Stimulated activated CD4-positive, alpha-beta T cell treated with anti-CD3 and anti-CD28 coated beads, TNF-alpha, amount 100 ng/mL, for 1 hour (primary cell): ENCODE data around the gene ENDOD1.
A peak's percentile ranks its signal among the peaks of the same experiment; 100 is the strongest.
"Not testable (repeated sequence)": the region's sequence is repeated elsewhere in the genome, so short reads cannot be mapped to it uniquely, and the experiment has no call there.

Experiments
- DNase-seq, 3 donors: peaks; one replicate each; pipeline ENCODE4 v3.0.0-alpha.2; 2020; ENCODE audit warnings: low read depth in 3 of 3, low spot score in 1 of 3

The ENDOD1 gene

GRCh38 chr11:95089620-95090542 is at the start of gene ENDOD1:
Gene ENDOD1 (plus strand): TSS chr11:95089846. CDS start chr11:95089928, 82 bp downstream.
- DNase-seq: peak in 2 of 3 donors; percentile 68 to 78

GRCh38 chr11:95042239-95042638 is 47.4 kb upstream of the ENDOD1 start:
- no peak for DNase-seq

GRCh38 chr11:95042906-95043305 is 46.7 kb upstream of the ENDOD1 start:
- DNase-seq: no peak

GRCh38 chr11:95044010-95044409 is 45.6 kb upstream of the ENDOD1 start:
- no peak for DNase-seq

- DNase-seq: no peak
These were observed 43.8 kb upstream of the ENDOD1 start for GRCh38 chr11:95045812-95046211.

GRCh38 chr11:95049122-95049521 is 40.5 kb upstream of the ENDOD1 start, which contains the start of gene KDM4F:
Gene KDM4F (plus strand): TSS chr11:95049422.
- DNase-seq: not testable (repeated sequence)

- no peak for DNase-seq
These were observed 38.9 kb upstream of the ENDOD1 start for GRCh38 chr11:95050595-95051202.

GRCh38 chr11:95054356-95054755 is 35.3 kb upstream of the ENDOD1 start:
- no peak for DNase-seq

GRCh38 chr11:95055283-95055897 is 34.3 kb upstream of the ENDOD1 start:
- DNase-seq: no peak

GRCh38 chr11:95057959-95058358 is 31.7 kb upstream of the ENDOD1 start:
- DNase-seq: no peak

- no peak for DNase-seq
These were observed 31.0 kb upstream of the ENDOD1 start for GRCh38 chr11:95058621-95059020.

- no peak for DNase-seq
These were observed 30.6 kb upstream of the ENDOD1 start for GRCh38 chr11:95059046-95059445.

GRCh38 chr11:95065336-95065735 is 24.3 kb upstream of the ENDOD1 start:
- DNase-seq: no peak

GRCh38 chr11:95066716-95067038 is 23.0 kb upstream of the ENDOD1 start, which contains the start of gene SRSF8:
Gene SRSF8 (plus strand): TSS chr11:95066919. CDS start chr11:95067227, 308 bp downstream.
- DNase-seq: no peak

GRCh38 chr11:95067039-95067840 is 22.4 kb upstream of the ENDOD1 start:
- DNase-seq: peak in 2 of 3 donors; percentile 31 to 61

GRCh38 chr11:95067841-95068219 is 21.8 kb upstream of the ENDOD1 start:
- no peak for DNase-seq

- no peak for DNase-seq
These were observed 21.1 kb upstream of the ENDOD1 start for GRCh38 chr11:95068549-95068948.

- DNase-seq: no peak
These were observed 19.2 kb upstream of the ENDOD1 start for GRCh38 chr11:95070471-95070870.

- DNase-seq: no peak
These were observed 16.7 kb upstream of the ENDOD1 start for GRCh38 chr11:95072948-95073347.

- DNase-seq: no peak
These were observed 14.7 kb upstream of the ENDOD1 start for GRCh38 chr11:95074792-95075563.
